CD4-positive, alpha-beta memory T cell (primary cell): Measurements from ENCODE around the gene ERAL1. TPM values are rescaled to one million over a fixed set of nuclear protein-coding genes. Genes with fewer than 3 reads are reported as not detected.
"Not testable (repeated sequence)": the region's sequence is repeated elsewhere in the genome, so short reads cannot be mapped to it uniquely, and the experiment has no call there.

Experiments
- CTCF ChIA-PET: fragments of 350-600 bp; sonication (Branson Sonifier 250); formaldehyde crosslinking; loops from one replicate; lab custom pipeline; 2021; ENCODE audit warnings: inconsistent platforms; ENCODE audit not compliant: partially characterized antibody; lab: Charles Lee
- POLR2A ChIA-PET: fragments of 350-600 bp; sonication (Branson Sonifier 250); formaldehyde crosslinking; loops from one replicate; lab custom pipeline; 2021; ENCODE audit not compliant: partially characterized antibody; lab: Charles Lee
- DNase-seq, 5 donors: peaks; one replicate each; pipeline versions ENCODE4 v3.0.0 to v3.0.0-alpha.2; 2020 to 2022; ENCODE audit warnings: mixed read lengths in 1 of 5
- H3K27ac ChIP-seq: one replicate; pipeline ENCODE4 v1.7.0; 2013; ENCODE audit warnings: low read depth, low read length
- H3K27me3 ChIP-seq: 2 replicates; pipeline ENCODE4 v1.7.0; 2013; ENCODE audit warnings: mild to moderate bottlenecking, low read length, moderate library complexity; ENCODE audit not compliant: insufficient read depth
- H3K36me3 ChIP-seq: 2 replicates; pipeline ENCODE4 v1.7.0; 2013; ENCODE audit warnings: mild to moderate bottlenecking, low read length, moderate library complexity; ENCODE audit not compliant: insufficient read depth
- H3K4me1 ChIP-seq: 2 replicates; pipeline ENCODE4 v1.7.0; 2013; ENCODE audit warnings: mild to moderate bottlenecking, low read length, moderate library complexity; ENCODE audit not compliant: insufficient read depth
- H3K4me3 ChIP-seq, 2 donors: one replicate each; pipeline ENCODE4 v1.7.0; 2013; ENCODE audit warnings: low read length in 2 of 2, mild to moderate bottlenecking in 1 of 2
- H3K9me3 ChIP-seq, 2 donors: one replicate each; pipeline ENCODE4 v1.7.0; 2013; ENCODE audit warnings: low read length in 2 of 2, control low read depth in 1 of 2; ENCODE audit not compliant: control insufficient read depth in 1 of 2
- H3K27ac Mint-ChIP-seq, 7 donors: one replicate each; pipeline ENCODE4 v1.8.0; 2020 to 2021; ENCODE audit warnings: mixed read lengths in 7 of 7, mild to moderate bottlenecking in 6 of 7, inconsistent platforms in 3 of 7, moderate library complexity in 3 of 7
- H3K27me3 Mint-ChIP-seq, 2 donors: one replicate each; pipeline ENCODE4 v1.8.0; 2020 to 2021; ENCODE audit warnings: mixed read lengths in 2 of 2
- H3K36me3 Mint-ChIP-seq, 2 donors: one replicate each; pipeline ENCODE4 v1.8.0; 2020 to 2021; ENCODE audit warnings: mixed read lengths in 2 of 2, inconsistent platforms in 1 of 2, mild to moderate bottlenecking in 1 of 2
- H3K4me1 Mint-ChIP-seq, 4 donors: one replicate each; pipeline ENCODE4 v1.8.0; 2020 to 2021; ENCODE audit warnings: mixed read lengths in 4 of 4, mild to moderate bottlenecking in 1 of 4
- H3K4me3 Mint-ChIP-seq, 8 donors: one replicate each; pipeline ENCODE4 v1.8.0; 2020 to 2021; ENCODE audit warnings: mixed read lengths in 8 of 8, mild to moderate bottlenecking in 7 of 8, moderate library complexity in 6 of 8, inconsistent platforms in 3 of 8
- H3K9me3 Mint-ChIP-seq, 8 donors: one replicate each; pipeline ENCODE4 v1.8.0; 2020 to 2021; ENCODE audit warnings: mixed read lengths in 8 of 8, mild to moderate bottlenecking in 5 of 8, inconsistent platforms in 3 of 8, moderate library complexity in 1 of 8
- intact Hi-C: fragments of 100-400 bp; cut with micrococcal nuclease; formaldehyde crosslinking; loops from one replicate; pipeline ENCODE4 v1.15.1; 2023
- polyA plus RNA-seq, 2 donors: library from polyadenylated mRNA; unstranded; fragments of 300-500 nt; fragmentation: Illumina TruSeq; gene quantifications; one replicate each; pipeline ENCODE4 v1.2.3, GENCODE V29; 2021
- total RNA-seq, 2 experiments: library from RNA; stranded (reverse); gene quantifications; one replicate each; pipeline ENCODE4 v1.2.3, GENCODE V29; 2021

The ERAL1 gene
- total and polyA plus RNA-seq, 4 experiments from 2014 or later = 23.5 to 41.7 (median 32.7) TPM

DNA sequence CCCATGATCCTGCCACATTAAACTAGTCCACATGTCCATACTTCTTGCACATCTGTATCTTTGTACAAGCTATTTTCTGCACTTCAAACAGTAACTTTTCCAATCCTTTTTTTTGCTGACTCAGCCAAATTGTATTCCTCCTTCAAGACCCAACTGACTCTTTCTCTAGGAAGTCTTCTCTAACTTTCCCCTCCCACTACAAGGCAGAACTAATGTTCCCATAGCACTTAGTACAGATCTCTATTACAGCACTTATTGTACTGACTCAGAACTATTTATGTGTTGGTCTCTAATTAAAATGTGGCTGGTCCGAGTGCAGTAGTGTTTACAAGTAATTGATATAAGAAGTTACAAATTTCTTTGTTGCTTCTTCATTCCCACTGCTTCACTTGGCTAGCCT lies 20.4 kb upstream of the ERAL1 start:
- no peak for DNase-seq
- Histone ChIP-seq H3K4me3 (no peak overlapping the region), H3K4me1 (peaks cover 4% of the 10 kb centered on the region), H3K27me3 (no peaks in the 10 kb centered on the region), H3K36me3 (peaks cover 5% of the 10 kb centered on the region), H3K9me3 (no peaks in the 10 kb centered on the region), H3K27ac (no peak overlapping the region)
- Mint-ChIP-seq H3K27me3 (no peaks in the 10 kb centered on the region), H3K9me3 (no peaks in the 10 kb centered on the region), H3K36me3 (peaks cover 10 to 16% of the 10 kb centered on the region in 2 donors), H3K4me3 (no peak overlapping the region), H3K27ac (peak overlapping the region in 4 of 7 donors; percentile 4 to 93 (median 34)), H3K4me1 (peaks cover 14 to 21% (median 17%) of the 10 kb centered on the region in 4 donors)
- ChIA-PET CTCF (interaction anchor here (1.5 kb wide), 1 partner anchor 15 kb away, joined by 3 read pairs; no protein-coding TSS in a partner anchor), POLR2A (no interaction called here)
- intact Hi-C loops = no loop called here

DNA sequence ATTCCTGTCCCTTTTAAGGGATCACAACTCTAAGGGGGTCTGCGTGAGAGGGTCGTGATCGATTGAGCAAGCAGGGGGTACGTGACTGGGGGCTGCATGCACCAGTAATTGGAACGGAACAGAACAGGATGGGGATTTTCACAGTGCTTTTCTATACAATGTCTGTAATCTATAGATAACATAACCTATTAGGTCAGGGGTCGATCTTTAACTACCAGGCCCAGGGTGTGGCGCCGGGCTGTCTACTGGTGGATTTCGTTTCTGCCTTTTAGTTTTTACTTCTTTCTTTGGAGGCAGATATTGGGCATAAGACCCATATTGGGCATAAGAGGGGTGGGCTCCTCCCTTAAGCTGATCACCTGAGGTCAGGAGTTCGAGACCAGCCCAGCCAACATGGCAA lies 18.3 kb upstream of the ERAL1 start:
- H3K27me3 ChIP-seq, H3K36me3 ChIP-seq, H3K27ac Mint-ChIP-seq, H3K9me3 ChIP-seq, DNase-seq, H3K4me3 Mint-ChIP-seq, H3K4me3 ChIP-seq, intact Hi-C loops, H3K27me3 Mint-ChIP-seq, H3K9me3 Mint-ChIP-seq, H3K27ac ChIP-seq: not testable (repeated sequence)
- ChIA-PET CTCF (interaction anchor here (0.5 to 2.1 kb wide), 3 partner anchors 9 to 63 kb away, joined by 3 to 7 read pairs (median 4); no protein-coding TSS in a partner anchor), POLR2A (interaction anchor here (1.2 kb wide), 1 partner anchor 117 kb away, joined by 3 read pairs; the partner anchor contains the start of gene RPL23A)
- Mint-ChIP-seq H3K4me1 (peaks cover 18 to 28% (median 22%) of the 10 kb centered on the region in 4 donors), H3K36me3 (peaks cover 10 to 12% of the 10 kb centered on the region in 2 donors)
- H3K4me1 ChIP-seq = peaks cover 17% of the 10 kb centered on the region

DNA sequence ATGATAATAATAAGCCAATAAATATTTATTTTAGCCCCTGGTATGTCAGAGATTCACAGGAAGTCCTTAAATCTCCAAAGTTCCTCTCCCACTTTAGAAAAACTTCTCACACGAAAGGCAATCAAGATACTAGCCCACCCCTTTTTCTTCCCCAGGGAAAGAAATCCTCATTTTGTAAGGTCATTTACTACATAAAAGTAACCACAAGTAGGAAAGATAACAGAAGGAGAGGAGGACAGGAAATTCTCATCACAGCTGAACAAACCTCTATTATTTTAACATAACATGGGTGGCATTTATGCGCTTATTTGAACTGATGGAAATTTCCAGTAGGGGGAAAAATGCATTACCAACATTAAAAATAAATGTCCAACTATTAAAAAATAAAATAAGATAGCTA lies 15.6 kb upstream of the ERAL1 start:
- no peak overlapping the region for H3K4me3 Mint-ChIP-seq
- ChIA-PET POLR2A (no interaction called here), CTCF (interaction anchor here (0.6 kb wide), 1 partner anchor 112 kb away, joined by 5 read pairs; no protein-coding TSS in a partner anchor)
- Histone ChIP-seq H3K27me3 (no peaks in the 10 kb centered on the region), H3K4me1 (peaks cover 25% of the 10 kb centered on the region), H3K27ac (no peak overlapping the region), H3K36me3 (no peaks in the 10 kb centered on the region), H3K4me3 (no peak overlapping the region), H3K9me3 (no peaks in the 10 kb centered on the region)
- no peak overlapping the region for H3K27ac Mint-ChIP-seq
- no peaks in the 10 kb centered on the region for H3K27me3 Mint-ChIP-seq
- DNase-seq = no peak
- H3K36me3 Mint-ChIP-seq = peaks cover 2 to 12% of the 10 kb centered on the region in 2 donors
- no peaks in the 10 kb centered on the region for H3K9me3 Mint-ChIP-seq
- intact Hi-C loops = no loop called here
- peaks cover 17 to 32% (median 25%) of the 10 kb centered on the region in 4 donors for H3K4me1 Mint-ChIP-seq

DNA sequence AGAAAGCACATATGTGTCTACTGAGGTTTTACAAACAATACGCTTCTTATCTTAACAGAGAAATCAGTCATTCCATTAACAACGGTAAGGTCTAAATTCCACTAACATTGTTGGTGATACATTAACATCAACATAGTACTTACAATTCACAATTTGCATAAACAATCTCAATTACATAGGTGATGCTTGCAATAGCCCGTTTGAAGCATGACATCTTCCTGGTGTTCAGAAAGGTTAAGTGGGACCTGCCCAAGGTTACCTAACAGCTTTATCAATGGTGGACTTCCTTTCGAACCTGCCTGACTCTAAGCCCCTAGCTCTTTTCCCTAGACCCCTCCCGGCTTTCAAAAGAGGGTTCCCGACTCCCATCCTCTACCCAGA lies 12.9 kb upstream of the ERAL1 start:
- POLR2A ChIA-PET = interaction anchor here (0.9 to 2.4 kb wide), 22 partner anchors 9 to 452 kb away, joined by 3 to 13 read pairs (median 4); partner anchors contain the start of genes DHRS13, ERAL1, FLOT2 and NUFIP2
- no peaks in the 10 kb centered on the region for H3K9me3 ChIP-seq
- Mint-ChIP-seq H3K4me1 (peaks cover 15 to 26% (median 21%) of the 10 kb centered on the region in 4 donors), H3K4me3 (peak overlapping the region; percentile 93 to 100 (median 98)), H3K9me3 (no peaks in the 10 kb centered on the region), H3K27ac (peak overlapping the region; percentile 93 to 99 (median 98)), H3K36me3 (peaks cover 0 to 9% of the 10 kb centered on the region in 2 donors), H3K27me3 (no peaks in the 10 kb centered on the region)
- CTCF ChIA-PET = interaction anchor here (0.7 to 3.0 kb wide), 7 partner anchors 8 to 115 kb away, joined by 3 to 23 read pairs (median 8); partner anchors contain the start of genes FLOT2 and TLCD1
- H3K27me3 ChIP-seq = no peaks in the 10 kb centered on the region
- DNase-seq = peak in 1 of 5 donors; percentile 28
- intact Hi-C loops = loop anchor here (1.0 to 2.0 kb wide), 4 partner anchors 29 to 109 kb away; partner anchors contain the start of genes DHRS13 and PHF12
- H3K36me3 ChIP-seq = no peaks in the 10 kb centered on the region
- peak overlapping the region; percentile 55 to 87 for H3K4me3 ChIP-seq
- H3K27ac ChIP-seq = peak overlapping the region; percentile 84
- H3K4me1 ChIP-seq = peaks cover 25% of the 10 kb centered on the region

DNA sequence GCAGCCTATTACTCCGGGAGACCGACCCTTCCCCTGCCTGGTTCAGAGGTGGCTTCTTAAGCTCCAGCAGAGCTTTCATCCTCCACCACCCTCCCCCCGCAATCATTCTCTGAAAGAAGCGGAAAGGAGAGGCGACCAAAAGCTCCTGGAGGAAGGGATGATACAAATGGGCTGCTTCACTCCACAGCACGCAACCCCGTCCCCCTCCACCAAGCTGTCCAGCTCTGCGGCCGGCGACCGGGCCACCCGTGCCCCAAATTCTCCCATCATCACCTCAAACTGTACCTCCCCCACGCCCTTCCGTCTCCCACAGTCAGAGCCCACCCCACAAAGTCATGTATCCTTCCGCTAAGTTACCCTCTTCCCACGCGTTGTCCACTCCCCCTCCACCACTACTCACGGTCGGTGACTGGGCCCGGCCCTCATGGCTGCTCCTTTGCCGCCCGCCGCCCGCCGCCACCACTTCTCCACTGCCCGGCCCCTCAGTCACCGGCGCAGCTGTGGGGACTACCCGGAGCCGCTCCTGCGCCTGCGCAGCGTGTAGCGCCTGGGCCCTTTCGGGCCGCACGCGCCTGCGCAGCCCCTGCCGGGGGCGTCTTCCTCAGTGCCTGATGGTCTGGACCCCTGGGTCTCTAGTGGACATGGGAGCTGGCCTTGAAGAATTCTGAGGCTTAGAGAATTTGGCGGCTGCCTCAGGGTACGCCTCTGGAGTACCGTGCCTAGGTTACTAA lies 12.4 kb upstream of the ERAL1 start, which contains the start of gene FAM222B:
Gene FAM222B, minus strand, starts transcription at position 509 of the 731 bp plus-strand sequence. CDS start 76,123 bp downstream, outside the sequence.
- H3K27me3 Mint-ChIP-seq = no peaks in the 10 kb centered on the region
- Histone ChIP-seq H3K27me3 (no peaks in the 10 kb centered on the region), H3K27ac (peak within 1 kb of the TSS; percentile 84), H3K4me3 (peak within 1 kb of the TSS; percentile 55 to 87), H3K9me3 (no peaks in the 10 kb centered on the region), H3K4me1 (peaks cover 25% of the 10 kb centered on the region), H3K36me3 (no peaks in the 10 kb centered on the region)
- H3K4me3 Mint-ChIP-seq = peak within 1 kb of the TSS; percentile 93 to 100 (median 98)
- ChIA-PET POLR2A (interaction anchor here (0.9 to 2.4 kb wide), 24 partner anchors 10 to 452 kb away, joined by 3 to 13 read pairs (median 4); partner anchors contain the start of genes DHRS13, ERAL1, FLOT2 and NUFIP2), CTCF (interaction anchor here (0.6 to 3.0 kb wide), 13 partner anchors 8 to 528 kb away, joined by 3 to 23 read pairs (median 6); partner anchors contain the start of genes FLOT2 and TLCD1)
- H3K27ac Mint-ChIP-seq = peak within 1 kb of the TSS; percentile 93 to 99 (median 98)
- no peaks in the 10 kb centered on the region for H3K9me3 Mint-ChIP-seq
- H3K4me1 Mint-ChIP-seq = peaks cover 15 to 26% (median 21%) of the 10 kb centered on the region in 4 donors
- DNase-seq = peak; percentile 85 to 87 (median 87)
- H3K36me3 Mint-ChIP-seq = peaks cover 0 to 9% of the 10 kb centered on the region in 2 donors
- intact Hi-C loops = loop anchor here (1.0 to 2.0 kb wide), 4 partner anchors 30 to 108 kb away; partner anchors contain the start of genes DHRS13 and PHF12

GRCh38 chr17:28843816-28844148 lies 11.0 kb upstream of the ERAL1 start:
- POLR2A ChIA-PET = interaction anchor here (0.8 to 2.2 kb wide), 5 partner anchors 10 to 116 kb away, joined by 3 to 10 read pairs (median 4); no protein-coding TSS in a partner anchor
- Mint-ChIP-seq H3K36me3 (peaks cover 0 to 9% of the 10 kb centered on the region in 2 donors), H3K9me3 (no peaks in the 10 kb centered on the region), H3K4me1 (peaks cover 15 to 26% (median 21%) of the 10 kb centered on the region in 4 donors), H3K27ac (peak overlapping the region in 1 of 7 donors; percentile 46), H3K4me3 (peak overlapping the region; percentile 27 to 99 (median 58)), H3K27me3 (no peaks in the 10 kb centered on the region)
- CTCF ChIA-PET = interaction anchor here (1.1 to 3.0 kb wide), 6 partner anchors 20 to 117 kb away, joined by 3 to 13 read pairs (median 4); partner anchors contain the start of gene TLCD1
- intact Hi-C loops = loop anchor here (2.0 kb wide), 2 partner anchors 31 to 107 kb away; partner anchors contain the start of gene PHF12
- DNase-seq = no peak
- Histone ChIP-seq H3K4me1 (peaks cover 25% of the 10 kb centered on the region), H3K4me3 (no peak overlapping the region), H3K36me3 (no peaks in the 10 kb centered on the region), H3K9me3 (no peaks in the 10 kb centered on the region), H3K27ac (no peak overlapping the region), H3K27me3 (no peaks in the 10 kb centered on the region)
